WTC11 (cell line): Measurements from ENCODE around the gene HBB.

Experiments
- CREB1 ChIP-seq: sonication (generic); formaldehyde crosslinking; IDR thresholded peaks from 2 replicates; pipeline ENCODE4 v1.8.0; 2023; ENCODE audit warnings: mild to moderate bottlenecking, missing genetic modification reagents
- MAX ChIP-seq: sonication (generic); formaldehyde crosslinking; IDR thresholded peaks from 2 replicates; pipeline ENCODE4 v1.8.0; 2022; ENCODE audit warnings: mild to moderate bottlenecking, missing genetic modification reagents
- MYBL2 ChIP-seq: sonication (generic); formaldehyde crosslinking; IDR thresholded peaks from 2 replicates; pipeline ENCODE4 v1.8.1; 2023; ENCODE audit warnings: mild to moderate bottlenecking, moderate library complexity, missing genetic modification reagents
- SMAD4 ChIP-seq: sonication (generic); formaldehyde crosslinking; IDR thresholded peaks from 2 replicates; pipeline ENCODE4 v1.8.0; 2022; ENCODE audit warnings: mild to moderate bottlenecking, missing genetic modification reagents
- SP1 ChIP-seq: sonication (generic); formaldehyde crosslinking; conservative IDR thresholded peaks from 2 replicates; pipeline ENCODE4 v1.8.1; 2022; ENCODE audit warnings: missing genetic modification reagents
- ZBTB21 ChIP-seq: sonication (generic); formaldehyde crosslinking; IDR thresholded peaks from 2 replicates; pipeline ENCODE4 v1.8.1; 2023; ENCODE audit warnings: mild to moderate bottlenecking, missing genetic modification reagents, borderline replicate concordance
- TF ChIP-seq, protein P1 (sequence below): fragments of 200-600 bp; IDR thresholded peaks from 2 replicates; pipeline ENCODE4 v1.8.0; 2022; ENCODE audit warnings: antibody characterized with exemption
- TF ChIP-seq, protein P2 (sequence below): sonication (generic); formaldehyde crosslinking; IDR thresholded peaks from 2 replicates; pipeline ENCODE4 v1.8.0; 2023; ENCODE audit warnings: mild to moderate bottlenecking, missing genetic modification reagents
- TF ChIP-seq, protein P3 (sequence below): sonication (generic); formaldehyde crosslinking; IDR thresholded peaks from 2 replicates; pipeline ENCODE4 v1.8.1; 2023; ENCODE audit warnings: mild to moderate bottlenecking, missing genetic modification reagents
- TF ChIP-seq, protein P4 (sequence below): sonication (generic); formaldehyde crosslinking; IDR thresholded peaks from 2 replicates; pipeline ENCODE4 v1.8.1; 2022; ENCODE audit warnings: missing genetic modification reagents, borderline replicate concordance
- TF ChIP-seq, protein P5 (sequence below): sonication (generic); formaldehyde crosslinking; IDR thresholded peaks from 2 replicates; pipeline ENCODE4 v1.8.1; 2023; ENCODE audit warnings: mild to moderate bottlenecking, missing genetic modification reagents
- TF ChIP-seq, protein P6 (sequence below): fragments of 250-450 bp; sonication (Bioruptor Pico); IDR thresholded peaks from 2 replicates; pipeline ENCODE4 v2.1.2; 2022; ENCODE audit warnings: mild to moderate bottlenecking, moderate library complexity

- TF ChIP-seq SP1 (CRISPR knock-in tag) (no peak), SMAD4 (no peak), MAX (CRISPR knock-in tag) (no peak), CREB1 (CRISPR knock-in tag) (no peak), ZBTB21 (CRISPR knock-in tag) (no peak), MYBL2 (no peak)
- TF ChIP-seq, protein P1, sequence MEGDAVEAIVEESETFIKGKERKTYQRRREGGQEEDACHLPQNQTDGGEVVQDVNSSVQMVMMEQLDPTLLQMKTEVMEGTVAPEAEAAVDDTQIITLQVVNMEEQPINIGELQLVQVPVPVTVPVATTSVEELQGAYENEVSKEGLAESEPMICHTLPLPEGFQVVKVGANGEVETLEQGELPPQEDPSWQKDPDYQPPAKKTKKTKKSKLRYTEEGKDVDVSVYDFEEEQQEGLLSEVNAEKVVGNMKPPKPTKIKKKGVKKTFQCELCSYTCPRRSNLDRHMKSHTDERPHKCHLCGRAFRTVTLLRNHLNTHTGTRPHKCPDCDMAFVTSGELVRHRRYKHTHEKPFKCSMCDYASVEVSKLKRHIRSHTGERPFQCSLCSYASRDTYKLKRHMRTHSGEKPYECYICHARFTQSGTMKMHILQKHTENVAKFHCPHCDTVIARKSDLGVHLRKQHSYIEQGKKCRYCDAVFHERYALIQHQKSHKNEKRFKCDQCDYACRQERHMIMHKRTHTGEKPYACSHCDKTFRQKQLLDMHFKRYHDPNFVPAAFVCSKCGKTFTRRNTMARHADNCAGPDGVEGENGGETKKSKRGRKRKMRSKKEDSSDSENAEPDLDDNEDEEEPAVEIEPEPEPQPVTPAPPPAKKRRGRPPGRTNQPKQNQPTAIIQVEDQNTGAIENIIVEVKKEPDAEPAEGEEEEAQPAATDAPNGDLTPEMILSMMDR: no peak
- TF ChIP-seq, protein P2, sequence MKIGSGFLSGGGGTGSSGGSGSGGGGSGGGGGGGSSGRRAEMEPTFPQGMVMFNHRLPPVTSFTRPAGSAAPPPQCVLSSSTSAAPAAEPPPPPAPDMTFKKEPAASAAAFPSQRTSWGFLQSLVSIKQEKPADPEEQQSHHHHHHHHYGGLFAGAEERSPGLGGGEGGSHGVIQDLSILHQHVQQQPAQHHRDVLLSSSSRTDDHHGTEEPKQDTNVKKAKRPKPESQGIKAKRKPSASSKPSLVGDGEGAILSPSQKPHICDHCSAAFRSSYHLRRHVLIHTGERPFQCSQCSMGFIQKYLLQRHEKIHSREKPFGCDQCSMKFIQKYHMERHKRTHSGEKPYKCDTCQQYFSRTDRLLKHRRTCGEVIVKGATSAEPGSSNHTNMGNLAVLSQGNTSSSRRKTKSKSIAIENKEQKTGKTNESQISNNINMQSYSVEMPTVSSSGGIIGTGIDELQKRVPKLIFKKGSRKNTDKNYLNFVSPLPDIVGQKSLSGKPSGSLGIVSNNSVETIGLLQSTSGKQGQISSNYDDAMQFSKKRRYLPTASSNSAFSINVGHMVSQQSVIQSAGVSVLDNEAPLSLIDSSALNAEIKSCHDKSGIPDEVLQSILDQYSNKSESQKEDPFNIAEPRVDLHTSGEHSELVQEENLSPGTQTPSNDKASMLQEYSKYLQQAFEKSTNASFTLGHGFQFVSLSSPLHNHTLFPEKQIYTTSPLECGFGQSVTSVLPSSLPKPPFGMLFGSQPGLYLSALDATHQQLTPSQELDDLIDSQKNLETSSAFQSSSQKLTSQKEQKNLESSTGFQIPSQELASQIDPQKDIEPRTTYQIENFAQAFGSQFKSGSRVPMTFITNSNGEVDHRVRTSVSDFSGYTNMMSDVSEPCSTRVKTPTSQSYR (CRISPR knock-in tag): no peak
- TF ChIP-seq, protein P3, sequence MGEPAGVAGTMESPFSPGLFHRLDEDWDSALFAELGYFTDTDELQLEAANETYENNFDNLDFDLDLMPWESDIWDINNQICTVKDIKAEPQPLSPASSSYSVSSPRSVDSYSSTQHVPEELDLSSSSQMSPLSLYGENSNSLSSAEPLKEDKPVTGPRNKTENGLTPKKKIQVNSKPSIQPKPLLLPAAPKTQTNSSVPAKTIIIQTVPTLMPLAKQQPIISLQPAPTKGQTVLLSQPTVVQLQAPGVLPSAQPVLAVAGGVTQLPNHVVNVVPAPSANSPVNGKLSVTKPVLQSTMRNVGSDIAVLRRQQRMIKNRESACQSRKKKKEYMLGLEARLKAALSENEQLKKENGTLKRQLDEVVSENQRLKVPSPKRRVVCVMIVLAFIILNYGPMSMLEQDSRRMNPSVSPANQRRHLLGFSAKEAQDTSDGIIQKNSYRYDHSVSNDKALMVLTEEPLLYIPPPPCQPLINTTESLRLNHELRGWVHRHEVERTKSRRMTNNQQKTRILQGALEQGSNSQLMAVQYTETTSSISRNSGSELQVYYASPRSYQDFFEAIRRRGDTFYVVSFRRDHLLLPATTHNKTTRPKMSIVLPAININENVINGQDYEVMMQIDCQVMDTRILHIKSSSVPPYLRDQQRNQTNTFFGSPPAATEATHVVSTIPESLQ (CRISPR knock-in tag): no peak
- TF ChIP-seq, protein P4, sequence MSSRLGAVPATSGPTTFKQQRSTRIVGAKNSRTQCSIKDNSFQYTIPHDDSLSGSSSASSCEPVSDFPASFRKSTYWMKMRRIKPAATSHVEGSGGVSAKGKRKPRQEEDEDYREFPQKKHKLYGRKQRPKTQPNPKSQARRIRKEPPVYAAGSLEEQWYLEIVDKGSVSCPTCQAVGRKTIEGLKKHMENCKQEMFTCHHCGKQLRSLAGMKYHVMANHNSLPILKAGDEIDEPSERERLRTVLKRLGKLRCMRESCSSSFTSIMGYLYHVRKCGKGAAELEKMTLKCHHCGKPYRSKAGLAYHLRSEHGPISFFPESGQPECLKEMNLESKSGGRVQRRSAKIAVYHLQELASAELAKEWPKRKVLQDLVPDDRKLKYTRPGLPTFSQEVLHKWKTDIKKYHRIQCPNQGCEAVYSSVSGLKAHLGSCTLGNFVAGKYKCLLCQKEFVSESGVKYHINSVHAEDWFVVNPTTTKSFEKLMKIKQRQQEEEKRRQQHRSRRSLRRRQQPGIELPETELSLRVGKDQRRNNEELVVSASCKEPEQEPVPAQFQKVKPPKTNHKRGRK (CRISPR knock-in tag): no peak
- TF ChIP-seq, protein P5, sequence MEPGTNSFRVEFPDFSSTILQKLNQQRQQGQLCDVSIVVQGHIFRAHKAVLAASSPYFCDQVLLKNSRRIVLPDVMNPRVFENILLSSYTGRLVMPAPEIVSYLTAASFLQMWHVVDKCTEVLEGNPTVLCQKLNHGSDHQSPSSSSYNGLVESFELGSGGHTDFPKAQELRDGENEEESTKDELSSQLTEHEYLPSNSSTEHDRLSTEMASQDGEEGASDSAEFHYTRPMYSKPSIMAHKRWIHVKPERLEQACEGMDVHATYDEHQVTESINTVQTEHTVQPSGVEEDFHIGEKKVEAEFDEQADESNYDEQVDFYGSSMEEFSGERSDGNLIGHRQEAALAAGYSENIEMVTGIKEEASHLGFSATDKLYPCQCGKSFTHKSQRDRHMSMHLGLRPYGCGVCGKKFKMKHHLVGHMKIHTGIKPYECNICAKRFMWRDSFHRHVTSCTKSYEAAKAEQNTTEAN (CRISPR knock-in tag): no peak
- TF ChIP-seq, protein P6, sequence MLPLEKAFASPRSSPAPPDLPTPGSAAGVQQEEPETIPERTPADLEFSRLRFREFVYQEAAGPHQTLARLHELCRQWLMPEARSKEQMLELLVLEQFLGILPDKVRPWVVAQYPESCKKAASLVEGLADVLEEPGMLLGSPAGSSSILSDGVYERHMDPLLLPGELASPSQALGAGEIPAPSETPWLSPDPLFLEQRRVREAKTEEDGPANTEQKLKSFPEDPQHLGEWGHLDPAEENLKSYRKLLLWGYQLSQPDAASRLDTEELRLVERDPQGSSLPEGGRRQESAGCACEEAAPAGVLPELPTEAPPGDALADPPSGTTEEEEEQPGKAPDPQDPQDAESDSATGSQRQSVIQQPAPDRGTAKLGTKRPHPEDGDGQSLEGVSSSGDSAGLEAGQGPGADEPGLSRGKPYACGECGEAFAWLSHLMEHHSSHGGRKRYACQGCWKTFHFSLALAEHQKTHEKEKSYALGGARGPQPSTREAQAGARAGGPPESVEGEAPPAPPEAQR: no peak
Measured at GRCh38 chr11:5233307-5233706, 6.4 kb upstream of the HBB start.
